RWPE2 (cell line): ENCODE measurements around the gene NIPAL3.

Source experiments
- ATAC-seq: fragments of 200-7000 bp; cut with Tn5 transposase; 3 replicates; pipeline ENCODE4 v1.9.1; 2021; ENCODE audit warnings: low read depth
- DNase-seq: peaks from one replicate; pipeline ENCODE4 v3.0.0-alpha.2; 2020; ENCODE audit warnings: low spot score
- H3K27ac ChIP-seq: fragments of 450-650 bp; 2 replicates; pipeline ENCODE4 v1.5.1; 2017; ENCODE audit warnings: mild to moderate bottlenecking; ENCODE audit not compliant: poor library complexity, severe bottlenecking
- H3K27me3 ChIP-seq: fragments of 250-450 bp; sonication (Bioruptor Pico); 2 replicates; pipeline ENCODE4 v1.5.1; 2021; ENCODE audit warnings: mild to moderate bottlenecking, moderate library complexity; ENCODE audit not compliant: insufficient read depth, poor library complexity, severe bottlenecking
- H3K36me3 ChIP-seq: fragments of 250-450 bp; sonication (Bioruptor Pico); 2 replicates; pipeline ENCODE4 v1.5.1; 2020; ENCODE audit warnings: low read depth, mild to moderate bottlenecking, moderate library complexity
- H3K4me1 ChIP-seq: fragments of 250-450 bp; sonication (Bioruptor Pico); 2 replicates; pipeline ENCODE4 v1.5.1; 2021; ENCODE audit warnings: mild to moderate bottlenecking, moderate library complexity; ENCODE audit not compliant: insufficient read depth, poor library complexity, severe bottlenecking
- H3K4me3 ChIP-seq: fragments of 250-450 bp; sonication (Bioruptor Pico); 2 replicates; pipeline ENCODE4 v1.5.1; 2021; ENCODE audit warnings: mild to moderate bottlenecking, moderate library complexity; ENCODE audit not compliant: severe bottlenecking
- H3K9me3 ChIP-seq: fragments of 250-450 bp; sonication (Bioruptor Pico); 2 replicates; pipeline ENCODE4 v1.5.1; 2021; ENCODE audit warnings: mild to moderate bottlenecking, moderate library complexity; ENCODE audit not compliant: severe bottlenecking
- CTCF ChIP-seq: fragments of 450-650 bp; IDR thresholded peaks from one replicate; pipeline ENCODE4 v1.5.1; 2017; ENCODE audit warnings: mild to moderate bottlenecking, moderate library complexity; ENCODE audit not compliant: poor library complexity, severe bottlenecking

NIPAL3 gene

GRCh38 chr1:24392982-24393650, 22.5 kb upstream of the NIPAL3 start:
- DNase-seq (no peak), ATAC-seq (no peak)
- peaks cover 55% of the 10 kb centered on the region for H3K36me3 ChIP-seq
- no peaks in the 10 kb centered on the region for H3K27me3 ChIP-seq
- H3K9me3 ChIP-seq: no peaks in the 10 kb centered on the region
- peak overlapping the region; percentile 89 for H3K27ac ChIP-seq
- peaks cover 31% of the 10 kb centered on the region for H3K4me1 ChIP-seq
- no peak for TF ChIP-seq CTCF
- H3K4me3 ChIP-seq: no peak overlapping the region

GRCh38 chr1:24393892-24394291, 21.7 kb upstream of the NIPAL3 start:
- DNase-seq (no peak), ATAC-seq (peak; percentile 92)
- Histone ChIP-seq H3K36me3 (peaks cover 59% of the 10 kb centered on the region), H3K27ac (peak overlapping the region; percentile 89), H3K4me1 (peaks cover 31% of the 10 kb centered on the region), H3K9me3 (no peaks in the 10 kb centered on the region), H3K4me3 (no peak overlapping the region), H3K27me3 (no peaks in the 10 kb centered on the region)
- TF ChIP-seq CTCF: no peak

GRCh38 chr1:24400065-24400464, 15.5 kb upstream of the NIPAL3 start:
- no peaks in the 10 kb centered on the region for H3K4me1 ChIP-seq
- peaks cover 55% of the 10 kb centered on the region for H3K36me3 ChIP-seq
- H3K27ac ChIP-seq: no peak overlapping the region
- TF ChIP-seq CTCF: no peak
- no peak for DNase-seq
- H3K27me3 ChIP-seq: no peaks in the 10 kb centered on the region
- no peak overlapping the region for H3K4me3 ChIP-seq
- ATAC-seq: no peak
- H3K9me3 ChIP-seq: peaks cover 2% of the 10 kb centered on the region

GRCh38 chr1:24403806-24404205, 11.8 kb upstream of the NIPAL3 start:
- no peak for TF ChIP-seq CTCF
- Histone ChIP-seq H3K36me3 (peaks cover 39% of the 10 kb centered on the region), H3K4me1 (peaks cover under 1% of the 10 kb centered on the region), H3K9me3 (peaks cover 7% of the 10 kb centered on the region), H3K27me3 (no peaks in the 10 kb centered on the region), H3K27ac (no peak overlapping the region), H3K4me3 (no peak overlapping the region)
- DNase-seq (no peak), ATAC-seq (no peak)

GRCh38 chr1:24406788-24407187, 8.8 kb upstream of the NIPAL3 start:
- no peak for TF ChIP-seq CTCF

More at GRCh38 chr1:24406788-24407187, 8.8 kb upstream of the NIPAL3 start:
- peaks cover 7% of the 10 kb centered on the region for H3K9me3 ChIP-seq
- peaks cover 19% of the 10 kb centered on the region for H3K36me3 ChIP-seq
- DNase-seq (no peak), ATAC-seq (no peak)
- no peak overlapping the region for H3K4me3 ChIP-seq
- H3K4me1 ChIP-seq: peaks cover 18% of the 10 kb centered on the region
- H3K27me3 ChIP-seq: no peaks in the 10 kb centered on the region
- H3K27ac ChIP-seq: no peak overlapping the region
